GM19351 (cell line): ENCODE results near the gene C10orf90.

Source experiments
- ATAC-seq: cut with Tn5 transposase; IDR thresholded peaks from one replicate; pipeline ENCODE4 v1.9.1; 2021; ENCODE audit warnings: mild to moderate bottlenecking, moderate library complexity; ENCODE audit not compliant: unreplicated experiment

The C10orf90 gene

GRCh38 chr10:126509182-126509581 lies 161.3 kb downstream of the C10orf90 start:
- ATAC-seq = no peak

GRCh38 chr10:126508535-126509040 lies 161.9 kb downstream of the C10orf90 start:
- ATAC-seq = no peak

DNA sequence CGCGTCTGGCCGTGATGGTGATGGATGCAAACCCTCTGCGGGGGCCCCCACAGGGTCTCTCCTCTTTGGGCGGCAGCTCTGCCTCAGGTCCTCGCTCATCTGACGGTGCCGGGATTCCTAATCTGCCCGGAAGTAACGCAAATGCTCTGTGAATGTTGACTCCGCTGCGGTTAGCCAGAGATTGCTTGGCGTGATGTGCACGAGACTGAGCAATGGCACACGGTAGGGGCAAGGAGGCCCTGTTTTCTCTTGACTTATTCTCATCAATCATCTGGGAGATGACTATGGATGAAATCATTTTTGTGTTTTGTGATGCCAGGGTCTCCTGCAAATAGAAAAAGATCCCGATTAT lies 165.8 kb downstream of the C10orf90 start:
- no peak for ATAC-seq

- no peak for ATAC-seq
Observed at GRCh38 chr10:126504063-126504760, 166.3 kb downstream of the C10orf90 start.

DNA sequence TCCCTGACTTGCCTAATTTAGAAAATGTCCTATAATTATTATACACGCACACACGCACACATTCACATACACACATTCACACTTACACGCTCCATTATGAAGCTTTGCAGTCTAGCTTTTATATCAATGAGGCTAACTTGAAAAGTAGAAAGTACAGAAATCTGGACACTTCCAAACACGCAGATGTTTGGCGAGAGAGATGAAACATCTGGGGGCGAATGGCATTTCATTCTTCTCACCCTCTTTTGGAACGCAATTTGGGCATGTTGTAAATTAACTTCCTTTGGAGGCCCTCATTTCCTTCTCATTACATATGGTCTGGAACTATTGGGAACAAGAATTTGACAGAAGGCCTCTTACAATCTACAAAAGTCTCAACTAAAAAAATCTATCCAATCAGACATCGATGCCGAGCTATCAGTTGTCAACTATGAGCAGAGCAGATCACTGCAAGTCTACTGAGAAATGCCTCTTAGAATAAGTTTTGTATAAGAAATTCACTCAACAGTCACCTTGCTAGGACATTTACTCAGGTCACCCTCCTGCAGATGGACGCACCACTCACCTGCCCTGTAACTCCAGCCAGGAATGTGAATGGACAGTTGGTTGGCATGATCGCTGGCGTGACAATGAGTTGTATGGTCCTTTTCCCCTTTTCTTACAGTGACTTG lies 167.0 kb downstream of the C10orf90 start:
- no peak for ATAC-seq

GRCh38 chr10:126502441-126502840 lies 168.1 kb downstream of the C10orf90 start:
- ATAC-seq = no peak

- no peak for ATAC-seq
Observed at GRCh38 chr10:126501828-126502227, 168.7 kb downstream of the C10orf90 start.

DNA sequence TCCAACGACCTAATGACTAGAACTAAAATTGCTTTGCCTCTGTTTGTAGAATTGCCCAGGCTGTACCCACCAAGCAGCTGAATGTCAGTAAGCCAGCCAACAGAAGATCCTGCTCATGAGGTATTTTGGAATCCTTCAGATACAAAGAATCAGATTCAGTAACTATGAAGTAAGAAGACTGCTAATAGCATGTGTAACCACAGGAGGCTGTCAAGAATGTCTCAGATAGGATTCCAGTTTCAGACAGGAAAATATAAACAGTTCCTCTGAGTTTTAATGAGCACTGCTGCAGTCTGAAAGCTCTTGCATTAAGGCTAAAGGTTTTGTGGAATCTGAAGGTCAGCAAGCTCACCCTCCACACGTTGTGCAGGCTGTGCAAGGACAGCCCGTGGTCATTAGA lies 169.6 kb downstream of the C10orf90 start:
- no peak for ATAC-seq

- ATAC-seq = no peak
Observed at GRCh38 chr10:126500185-126500584, 170.3 kb downstream of the C10orf90 start.

DNA sequence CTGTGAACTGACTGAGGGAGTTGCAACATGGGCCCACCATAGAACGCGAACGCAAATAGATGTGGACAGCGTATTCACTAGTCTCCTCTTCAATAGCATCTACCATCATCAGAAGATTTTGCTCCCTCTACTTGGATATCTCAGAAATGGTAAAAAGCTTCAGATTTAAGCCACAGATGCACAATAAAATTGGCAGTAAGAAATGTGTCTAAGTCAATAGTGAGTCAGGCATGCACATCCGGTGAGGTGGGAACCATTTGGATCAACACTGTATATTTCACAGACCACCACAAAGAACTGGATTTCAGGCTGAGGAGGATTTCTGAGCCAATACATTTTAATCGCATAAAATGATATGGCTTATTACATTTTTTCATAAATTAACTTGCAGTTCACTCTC lies 170.7 kb downstream of the C10orf90 start:
- no peak for ATAC-seq

DNA sequence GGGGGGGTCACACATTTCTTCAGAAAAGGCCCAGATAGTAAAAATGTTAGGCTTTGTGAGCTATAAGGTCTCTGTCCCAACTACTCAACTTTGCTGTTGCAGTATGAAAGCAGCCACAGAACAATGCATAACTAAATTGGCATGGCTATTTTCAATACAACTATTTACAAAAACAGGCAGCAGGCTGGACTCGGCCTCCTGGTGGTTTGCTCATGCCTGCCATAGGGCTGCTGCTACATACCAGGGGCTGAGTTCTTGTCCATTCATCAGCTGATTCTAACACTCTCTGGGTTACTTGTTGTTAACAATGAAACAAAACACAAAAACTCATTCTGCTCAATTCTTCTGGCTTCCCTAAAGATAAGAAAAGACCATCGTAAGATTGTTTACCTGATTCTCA lies 172.8 kb downstream of the C10orf90 start:
- no peak for ATAC-seq

DNA sequence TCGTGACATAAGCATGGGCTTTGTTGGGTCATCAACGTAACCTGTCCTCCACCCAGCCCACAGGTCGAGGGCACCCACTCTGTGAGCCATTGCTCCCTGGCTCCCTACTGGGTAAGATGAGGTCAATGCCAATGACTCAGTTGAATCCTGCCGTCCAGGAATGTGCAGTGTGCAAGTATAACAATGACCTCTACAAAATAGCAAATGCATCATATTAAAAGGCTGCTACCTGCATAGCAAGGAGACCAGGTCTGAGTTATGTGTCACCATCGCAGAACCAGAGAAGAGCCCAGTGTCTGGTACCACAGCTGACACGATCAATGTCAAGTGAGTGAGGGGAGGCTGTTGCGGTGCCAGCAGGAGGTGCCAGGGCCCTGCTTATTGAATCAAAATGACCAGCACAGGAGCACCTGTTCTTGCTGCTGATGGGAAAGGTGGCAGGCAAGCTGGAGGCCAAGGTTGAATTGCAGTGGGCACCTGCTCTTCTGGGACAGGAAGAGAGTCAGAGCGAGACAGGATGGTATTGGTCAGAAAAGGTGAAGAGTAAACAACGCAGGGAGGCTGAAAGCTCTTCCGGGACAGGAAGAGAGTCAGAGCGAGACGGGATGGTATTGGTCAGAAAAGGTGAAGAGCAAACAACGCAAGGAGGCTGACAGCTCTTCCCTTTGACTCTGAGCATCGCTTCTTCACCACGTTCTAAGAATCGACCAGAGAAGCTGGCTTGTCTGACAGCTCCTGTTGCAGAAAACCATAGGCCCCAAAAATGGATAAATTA lies 173.5 kb downstream of the C10orf90 start:
- ATAC-seq = no peak

DNA sequence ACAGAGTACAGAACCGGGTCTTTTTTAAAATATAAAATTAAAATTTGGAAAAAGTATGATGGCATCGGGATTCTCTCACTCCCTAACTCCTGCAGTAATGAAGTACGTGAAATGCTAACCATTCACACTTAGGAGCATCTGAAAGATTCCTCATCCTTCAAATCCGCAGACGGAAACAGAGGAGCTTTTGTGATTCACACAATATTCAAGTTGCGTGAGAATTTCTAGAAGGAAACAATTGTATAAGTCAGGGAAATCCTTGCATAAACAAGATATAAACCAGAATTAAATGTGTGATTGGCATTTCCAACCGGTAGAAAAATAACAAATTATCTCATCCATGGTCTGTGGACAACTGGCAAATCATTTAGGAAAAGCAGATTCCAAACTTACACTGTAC lies 179.0 kb downstream of the C10orf90 start:
- no peak for ATAC-seq

DNA sequence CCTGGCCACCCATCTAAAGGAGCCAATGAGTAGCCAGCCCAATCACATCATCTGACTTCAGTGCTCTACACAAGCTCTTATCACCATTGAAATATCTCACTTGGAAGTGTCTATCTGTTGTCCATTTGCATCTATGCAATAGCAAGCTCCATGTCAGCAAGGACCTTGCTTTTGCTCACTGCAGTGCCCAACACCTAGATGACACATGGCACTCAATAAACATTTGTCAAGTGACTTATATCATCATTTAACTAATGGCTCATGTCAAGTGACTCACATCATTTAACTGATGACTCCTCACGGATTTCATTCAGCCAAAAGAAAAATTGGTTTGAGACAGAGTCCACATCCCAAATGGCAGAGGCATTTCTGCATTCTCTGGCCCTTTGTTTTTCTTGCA lies 189.3 kb downstream of the C10orf90 start:
- no peak for ATAC-seq

DNA sequence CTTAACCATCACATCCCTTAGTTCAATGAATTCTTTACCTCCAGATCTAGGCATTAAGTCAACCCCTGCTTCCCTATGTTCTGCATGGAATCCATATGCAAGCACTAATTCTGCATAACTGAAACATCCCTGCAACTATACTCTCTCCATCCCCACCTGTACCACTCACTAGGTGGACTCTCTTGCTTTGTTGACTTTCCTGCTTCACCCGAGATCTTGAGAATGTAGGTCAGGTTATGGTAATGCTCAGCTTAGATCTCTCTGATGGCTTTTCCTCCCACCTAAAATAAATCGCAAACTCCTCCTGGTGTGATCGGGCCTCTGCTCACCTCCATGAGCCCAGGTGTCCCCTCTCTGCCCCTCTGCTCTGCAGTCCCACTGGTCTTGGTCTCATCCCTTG lies 189.8 kb downstream of the C10orf90 start:
- ATAC-seq = no peak

DNA sequence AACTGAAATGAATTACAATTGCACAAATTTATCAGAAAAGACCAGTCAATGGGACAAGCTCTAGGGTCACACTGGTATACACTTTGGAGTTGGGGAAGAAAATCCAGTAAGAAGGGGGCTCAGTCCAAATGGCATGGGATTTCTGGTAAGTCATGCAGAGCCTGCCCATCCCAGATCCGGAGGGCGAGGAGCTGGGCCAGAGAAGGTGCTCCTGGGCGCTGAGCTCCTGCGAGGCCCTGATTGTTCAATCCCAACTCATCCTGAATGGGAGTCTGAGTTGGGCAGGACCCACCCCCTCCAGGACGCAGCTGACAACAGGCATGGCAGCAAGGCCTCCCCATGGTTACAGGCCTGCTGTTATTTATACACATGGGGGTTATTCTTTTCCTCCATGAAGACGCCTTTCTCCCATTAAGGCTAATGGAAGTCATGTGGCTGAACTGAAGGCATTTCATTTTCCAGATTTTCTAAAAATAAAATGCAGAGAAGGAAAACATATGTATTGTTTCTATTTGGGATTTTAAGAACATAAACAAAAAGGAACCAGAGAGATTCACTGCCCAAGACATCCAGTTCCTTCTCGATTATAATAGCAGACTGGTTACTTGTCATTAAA lies 191.1 kb downstream of the C10orf90 start:
- ATAC-seq = no peak

DNA sequence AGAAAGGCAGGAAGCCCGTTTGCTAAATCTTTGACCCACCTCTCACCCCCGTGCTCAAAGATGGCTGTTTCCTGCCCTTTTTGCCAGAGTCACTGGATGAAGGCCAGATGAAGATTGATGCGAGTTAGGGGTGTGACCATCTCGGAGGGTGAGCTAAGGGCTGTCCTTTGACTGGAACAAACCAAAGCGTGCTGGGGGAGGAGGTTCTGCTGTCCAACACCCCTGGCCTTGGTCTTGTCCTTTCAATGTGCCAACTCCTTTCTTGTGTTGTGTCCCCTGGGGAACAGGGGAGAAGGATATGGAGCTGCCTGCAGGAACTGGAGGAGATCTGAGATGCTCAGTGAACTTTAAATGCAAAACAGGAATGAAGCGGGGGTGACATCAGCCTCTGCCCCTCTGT lies 191.9 kb downstream of the C10orf90 start:
- ATAC-seq = no peak

DNA sequence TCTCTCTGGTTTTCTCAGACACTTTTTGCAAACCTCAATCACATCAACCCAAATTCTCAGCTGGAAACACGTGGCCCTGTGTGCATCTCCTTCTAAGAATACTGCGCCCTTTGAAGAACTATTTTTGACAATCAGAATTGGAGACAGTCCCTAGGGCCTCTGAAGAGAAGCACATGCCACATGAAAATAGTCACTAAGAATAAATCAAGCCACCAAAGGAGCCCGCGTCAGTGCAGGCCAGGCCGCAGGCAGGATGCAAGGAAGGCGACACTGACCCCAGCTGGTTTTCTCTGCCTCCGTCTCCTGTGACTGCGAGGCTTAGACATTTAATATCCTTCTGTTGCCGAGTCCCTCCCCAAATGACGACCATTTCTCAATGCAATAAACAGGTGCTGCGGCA lies 194.2 kb downstream of the C10orf90 start:
- ATAC-seq = no peak

- no peak for ATAC-seq
Observed at GRCh38 chr10:126475074-126475691, 195.3 kb downstream of the C10orf90 start.

DNA sequence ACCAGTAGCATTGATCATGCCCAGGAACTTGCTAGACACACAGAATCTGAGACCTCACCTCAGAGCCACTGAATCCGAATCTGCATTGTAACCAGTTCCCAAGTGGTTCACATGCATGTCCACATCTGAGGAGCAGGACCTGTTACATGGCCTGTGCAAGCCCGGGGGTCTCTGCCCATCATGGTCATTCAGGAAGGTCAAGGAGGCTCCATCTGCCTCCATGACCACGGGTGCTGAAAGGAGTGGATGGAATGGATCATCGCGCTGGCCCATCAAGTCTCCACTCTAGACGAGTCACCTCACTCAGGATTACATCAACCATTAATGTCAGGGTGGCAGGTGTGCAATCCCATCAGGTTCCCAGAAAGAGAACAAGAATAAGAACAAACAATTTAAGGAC lies 196.5 kb downstream of the C10orf90 start:
- ATAC-seq = no peak

DNA sequence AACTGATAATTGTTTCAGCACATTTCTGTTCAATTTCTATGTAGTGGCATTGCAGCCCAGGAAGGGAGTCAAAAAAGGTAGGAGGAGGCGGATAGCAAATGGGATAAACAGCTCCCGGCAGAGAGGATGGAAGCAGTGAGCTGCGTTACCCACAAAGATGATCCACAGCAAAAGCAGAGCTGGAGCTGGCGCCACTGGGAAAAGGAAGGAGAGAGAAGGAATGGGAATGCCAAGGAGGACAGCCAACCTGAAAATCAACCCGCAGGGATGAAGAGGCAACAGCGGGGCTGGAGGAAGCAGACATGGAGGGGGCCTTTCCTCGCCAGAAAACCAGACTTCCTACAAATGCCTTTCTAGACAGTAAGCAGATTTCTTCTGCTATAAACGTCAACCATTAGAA lies 199.5 kb downstream of the C10orf90 start:
- ATAC-seq = no peak
